Measurements from ENCODE around the gene TLE1. TPM values are rescaled to one million over a fixed set of nuclear protein-coding genes. Genes with fewer than 3 reads are reported as not detected.
A peak's percentile ranks its signal among the peaks of the same experiment; 100 is the strongest.

Gene TLE1
- total RNA-seq, 1 experiment from 2014 or later = 46.2 TPM

DNA sequence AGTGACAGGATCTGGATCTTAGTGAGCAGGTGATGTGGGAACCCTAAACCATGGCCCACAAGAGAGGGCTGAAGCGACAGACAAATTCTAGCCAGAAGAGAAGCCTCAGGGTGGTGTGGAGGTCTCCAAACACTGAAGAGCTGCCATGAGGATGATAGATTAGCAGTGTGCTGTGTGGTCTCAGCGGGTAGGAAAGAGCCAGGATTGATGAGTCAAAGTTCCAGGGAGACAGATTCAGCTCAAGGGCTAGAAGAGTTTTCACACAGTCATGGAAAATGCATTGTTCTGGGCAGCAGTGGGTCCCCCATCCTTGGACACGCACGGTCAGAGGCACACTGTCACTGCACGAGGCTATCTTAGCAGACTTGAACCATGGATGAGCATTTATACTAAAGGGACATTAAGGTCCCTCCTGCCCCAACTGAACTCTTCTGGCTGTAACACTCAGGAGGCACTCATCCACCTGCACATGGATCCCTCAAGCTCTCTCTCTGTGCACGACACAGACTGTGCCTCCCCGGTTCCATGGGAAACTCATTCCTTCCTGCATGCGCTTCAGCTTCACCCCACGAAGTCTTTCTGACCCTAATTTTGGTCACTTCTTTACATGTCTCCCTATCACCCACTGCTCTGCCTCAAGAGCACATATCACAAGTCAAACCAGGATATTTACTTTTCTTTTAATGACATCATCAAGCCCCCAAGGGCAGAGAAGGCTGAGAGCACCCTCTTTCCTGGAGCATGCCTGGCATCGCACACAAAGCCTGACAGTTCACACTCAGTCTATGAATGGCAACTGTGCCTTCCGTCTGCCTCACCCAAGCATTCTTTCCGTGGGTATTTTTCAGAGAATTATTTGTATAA, 84.8 kb downstream of the TLE1 start:
- Mint-ChIP-seq H3K27ac (ENCODE audit: unreplicated experiment) (peak overlapping the region; percentile 44), H3K9me3 (ENCODE audit: low read depth, unreplicated experiment) (no peaks in the 10 kb centered on the region), H3K4me1 (ENCODE audit: low read depth, unreplicated experiment) (peaks cover 23% of the 10 kb centered on the region), H3K4me3 (ENCODE audit: low read depth, unreplicated experiment) (no peak overlapping the region), H3K27me3 (ENCODE audit: unreplicated experiment) (no peaks in the 10 kb centered on the region), H3K36me3 (ENCODE audit: insufficient read depth, unreplicated experiment) (peaks cover 14% of the 10 kb centered on the region)
- BruUV-seq (replicated peaks) = no TSS peak
- intact Hi-C loops (cut with micrococcal nuclease; ENCODE audit: unreplicated experiment) = no loop called here
- TF ChIP-seq, protein P1, sequence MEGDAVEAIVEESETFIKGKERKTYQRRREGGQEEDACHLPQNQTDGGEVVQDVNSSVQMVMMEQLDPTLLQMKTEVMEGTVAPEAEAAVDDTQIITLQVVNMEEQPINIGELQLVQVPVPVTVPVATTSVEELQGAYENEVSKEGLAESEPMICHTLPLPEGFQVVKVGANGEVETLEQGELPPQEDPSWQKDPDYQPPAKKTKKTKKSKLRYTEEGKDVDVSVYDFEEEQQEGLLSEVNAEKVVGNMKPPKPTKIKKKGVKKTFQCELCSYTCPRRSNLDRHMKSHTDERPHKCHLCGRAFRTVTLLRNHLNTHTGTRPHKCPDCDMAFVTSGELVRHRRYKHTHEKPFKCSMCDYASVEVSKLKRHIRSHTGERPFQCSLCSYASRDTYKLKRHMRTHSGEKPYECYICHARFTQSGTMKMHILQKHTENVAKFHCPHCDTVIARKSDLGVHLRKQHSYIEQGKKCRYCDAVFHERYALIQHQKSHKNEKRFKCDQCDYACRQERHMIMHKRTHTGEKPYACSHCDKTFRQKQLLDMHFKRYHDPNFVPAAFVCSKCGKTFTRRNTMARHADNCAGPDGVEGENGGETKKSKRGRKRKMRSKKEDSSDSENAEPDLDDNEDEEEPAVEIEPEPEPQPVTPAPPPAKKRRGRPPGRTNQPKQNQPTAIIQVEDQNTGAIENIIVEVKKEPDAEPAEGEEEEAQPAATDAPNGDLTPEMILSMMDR (IDR thresholded peaks at IDR 0.05; ENCODE audit: unreplicated experiment) = no peak
- no peak for DNase-seq
- CTCF ChIA-PET = no interaction called here

DNA sequence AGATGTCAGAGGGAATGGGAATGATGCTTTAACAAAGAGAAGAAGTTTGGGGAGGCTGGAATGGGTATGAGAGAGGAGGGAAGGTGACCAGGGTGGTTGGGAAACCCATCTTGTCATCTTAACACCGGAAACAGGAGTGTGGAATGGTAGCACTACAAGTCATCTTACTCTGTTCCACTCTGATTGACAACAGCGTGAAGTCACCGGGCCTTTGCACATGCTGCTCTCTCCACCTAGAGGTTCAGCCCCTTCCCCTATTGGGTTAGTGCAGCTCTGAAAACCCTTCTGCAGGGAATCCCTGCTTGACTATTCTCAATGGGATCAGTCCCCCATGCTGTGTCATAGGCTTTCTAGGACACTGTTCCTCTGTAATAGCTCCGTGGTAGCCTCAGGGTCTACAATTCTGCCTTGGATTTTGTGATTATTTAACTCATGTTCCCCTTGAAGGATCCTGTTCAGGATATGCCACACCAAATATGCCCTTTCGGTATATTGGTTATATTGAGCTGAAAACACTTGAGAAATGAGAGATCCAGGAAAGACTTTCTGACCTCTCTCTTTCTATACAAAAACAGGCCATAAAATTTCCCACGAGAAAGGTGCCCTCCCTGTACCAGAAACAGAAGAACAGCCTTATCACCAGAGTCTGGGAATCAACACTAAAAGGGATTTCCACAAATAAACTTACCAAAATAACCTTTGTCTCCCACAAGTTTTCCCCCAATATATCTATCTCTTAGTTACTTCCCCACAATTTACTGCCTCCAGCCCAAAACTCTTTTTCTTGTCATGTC, 86.3 kb downstream of the TLE1 start:
- H3K36me3 Mint-ChIP-seq (ENCODE audit: insufficient read depth, unreplicated experiment) = peaks cover 11% of the 10 kb centered on the region
- H3K4me3 Mint-ChIP-seq (ENCODE audit: low read depth, unreplicated experiment) = no peak overlapping the region
- TF ChIP-seq, protein P1 (IDR thresholded peaks at IDR 0.05; ENCODE audit: unreplicated experiment) = no peak
- H3K9me3 Mint-ChIP-seq (ENCODE audit: low read depth, unreplicated experiment) = no peaks in the 10 kb centered on the region
- no TSS peak for BruUV-seq (replicated peaks)
- CTCF ChIA-PET = no interaction called here
- H3K27ac Mint-ChIP-seq (ENCODE audit: unreplicated experiment) = peak overlapping the region; percentile 35
- intact Hi-C loops (cut with micrococcal nuclease; ENCODE audit: unreplicated experiment) = no loop called here
- no peak for DNase-seq
- peaks cover 23% of the 10 kb centered on the region for H3K4me1 Mint-ChIP-seq (ENCODE audit: low read depth, unreplicated experiment)
- H3K27me3 Mint-ChIP-seq (ENCODE audit: unreplicated experiment) = no peaks in the 10 kb centered on the region

DNA sequence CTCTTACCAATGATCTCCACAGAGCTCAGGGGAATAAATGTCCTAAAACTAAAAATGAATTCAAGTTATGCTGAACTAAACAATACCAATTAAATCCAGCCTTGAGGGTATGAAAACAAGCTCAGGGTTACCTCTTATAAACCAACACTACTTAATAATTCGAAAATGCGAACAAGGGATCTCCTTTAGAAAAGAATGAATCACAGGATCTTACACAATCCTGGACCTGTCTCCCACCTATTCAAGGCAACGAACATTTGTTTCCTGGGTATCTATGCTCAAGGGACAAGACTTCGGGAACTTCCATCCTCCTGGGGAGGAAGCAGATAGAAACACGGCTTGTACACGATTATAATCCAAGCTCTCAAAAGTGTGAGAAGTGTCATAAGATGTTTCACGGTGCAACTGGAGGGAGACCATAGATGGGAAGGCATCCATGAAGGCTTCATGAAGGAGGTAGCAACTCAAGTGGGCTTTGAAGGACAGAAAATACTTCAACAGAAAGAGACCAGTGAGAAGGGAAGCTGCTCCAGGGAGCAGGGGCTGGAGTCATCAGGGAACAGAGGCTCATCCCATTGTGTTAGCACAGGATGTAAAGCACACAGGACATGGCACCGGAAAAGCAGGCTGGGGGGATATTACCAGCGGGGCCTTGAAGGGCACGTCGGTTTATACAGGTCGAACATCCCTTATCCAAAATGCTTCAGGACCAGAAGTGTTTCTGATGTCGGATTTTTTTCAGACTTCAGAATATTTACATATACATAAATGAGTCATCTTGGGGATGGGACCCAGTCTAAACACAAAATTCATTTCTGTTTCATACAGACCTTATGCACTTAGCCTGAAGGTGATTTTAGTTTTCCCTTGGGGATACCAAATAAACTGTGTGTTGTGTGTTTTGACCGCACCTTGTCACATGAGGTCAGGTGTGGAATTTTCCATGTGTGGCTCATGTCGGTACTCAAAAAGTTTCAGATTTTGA, 87.4 kb downstream of the TLE1 start:
- peak overlapping the region; percentile 35 for H3K27ac Mint-ChIP-seq (ENCODE audit: unreplicated experiment)
- peaks cover 11% of the 10 kb centered on the region for H3K36me3 Mint-ChIP-seq (ENCODE audit: insufficient read depth, unreplicated experiment)
- no peaks in the 10 kb centered on the region for H3K9me3 Mint-ChIP-seq (ENCODE audit: low read depth, unreplicated experiment)
- BruUV-seq (replicated peaks) = no TSS peak
- DNase-seq = no peak
- no peak overlapping the region for H3K4me3 Mint-ChIP-seq (ENCODE audit: low read depth, unreplicated experiment)
- TF ChIP-seq, protein P1 (IDR thresholded peaks at IDR 0.05; ENCODE audit: unreplicated experiment) = no peak
- CTCF ChIA-PET = interaction anchor here (0.6 kb wide), 1 partner anchor 1350 kb away, joined by 4 read pairs; no protein-coding TSS in a partner anchor
- H3K27me3 Mint-ChIP-seq (ENCODE audit: unreplicated experiment) = no peaks in the 10 kb centered on the region
- intact Hi-C loops (cut with micrococcal nuclease; ENCODE audit: unreplicated experiment) = no loop called here
- peaks cover 23% of the 10 kb centered on the region for H3K4me1 Mint-ChIP-seq (ENCODE audit: low read depth, unreplicated experiment)

DNA sequence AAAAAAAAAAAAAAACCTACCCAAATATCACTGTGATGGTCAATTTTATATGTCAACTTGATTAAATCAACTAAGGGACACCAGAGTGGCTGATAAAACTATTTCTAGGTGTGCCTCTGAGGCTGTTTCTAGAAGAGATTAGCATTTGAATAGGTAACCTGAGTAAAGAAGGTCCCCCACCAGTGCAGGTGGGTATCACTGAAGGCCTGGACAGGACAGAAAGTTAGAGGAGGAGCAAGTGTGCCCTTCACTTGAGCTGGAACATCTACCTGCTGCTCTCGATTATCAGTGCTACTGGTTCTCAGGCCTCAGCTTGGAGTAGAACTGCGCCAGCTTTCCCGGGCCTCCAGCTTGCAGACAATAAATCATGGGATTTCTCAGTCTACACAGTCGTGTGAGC, 88.7 kb downstream of the TLE1 start:
- no TSS peak for BruUV-seq (replicated peaks)
- Mint-ChIP-seq H3K27ac (ENCODE audit: unreplicated experiment) (no peak overlapping the region), H3K36me3 (ENCODE audit: insufficient read depth, unreplicated experiment) (peaks cover 11% of the 10 kb centered on the region), H3K27me3 (ENCODE audit: unreplicated experiment) (no peaks in the 10 kb centered on the region), H3K9me3 (ENCODE audit: low read depth, unreplicated experiment) (no peaks in the 10 kb centered on the region), H3K4me1 (ENCODE audit: low read depth, unreplicated experiment) (peaks cover 23% of the 10 kb centered on the region), H3K4me3 (ENCODE audit: low read depth, unreplicated experiment) (no peak overlapping the region)
- no peak for DNase-seq
- CTCF ChIA-PET = interaction anchor here (0.6 kb wide), 1 partner anchor 17 kb away, joined by 5 read pairs; no protein-coding TSS in a partner anchor
- intact Hi-C loops (cut with micrococcal nuclease; ENCODE audit: unreplicated experiment) = no loop called here
- TF ChIP-seq, protein P1 (IDR thresholded peaks at IDR 0.05; ENCODE audit: unreplicated experiment) = no peak

Measured in Calu3 (cell line).